GM12892 (cell line): ENCODE measurements around the gene SDCCAG8.

Experiments used
- DNase-seq: peaks from one replicate; pipeline ENCODE4 v3.0.0; 2011; ENCODE audit not compliant: insufficient read length
- FAIRE-seq: peaks from 2 replicates; lab custom pipeline; 2011; peaks lifted over from hg19 to GRCh38; lab: Jason Lieb, UNC
- POLR2A ChIP-seq: IDR thresholded peaks from 2 replicates; pipeline ENCODE4 v1.6.1; 2011; ENCODE audit warnings: low read depth, low read length, control low read depth
- POLR2AphosphoS5 ChIP-seq: IDR thresholded peaks from 2 replicates; pipeline ENCODE4 v1.6.1; 2011; ENCODE audit warnings: low read depth, low read length, control low read depth
- TAF1 ChIP-seq: IDR thresholded peaks from 2 replicates; pipeline ENCODE4 v1.6.1; 2011; ENCODE audit warnings: low read depth, mild to moderate bottlenecking, control low read depth, low read length, borderline replicate concordance

SDCCAG8 gene

GRCh38 chr1:243422362-243422761 lies 166.5 kb downstream of the SDCCAG8 start:
- no peak for TF ChIP-seq TAF1
- TF ChIP-seq POLR2A, result no peak
- TF ChIP-seq POLR2AphosphoS5, result no peak
- DNase-seq (no peak), FAIRE-seq (no peak)

- DNase-seq (no peak), FAIRE-seq (no peak)
- no peak for TF ChIP-seq POLR2AphosphoS5
- TF ChIP-seq POLR2A, result no peak
- no peak for TF ChIP-seq TAF1
Measured at GRCh38 chr1:243428084-243428483, 172.2 kb downstream of the SDCCAG8 start.

GRCh38 chr1:243428617-243429342 lies 172.9 kb downstream of the SDCCAG8 start:
- no peak for FAIRE-seq
- no peak for DNase-seq
- no peak for TF ChIP-seq POLR2A
- TF ChIP-seq POLR2AphosphoS5, result no peak
- no peak for TF ChIP-seq TAF1

GRCh38 chr1:243431591-243431990 lies 175.8 kb downstream of the SDCCAG8 start:
- no peak for DNase-seq
- no peak for FAIRE-seq
- TF ChIP-seq POLR2A (no peak), TAF1 (no peak), POLR2AphosphoS5 (no peak)

- FAIRE-seq, result no peak
- no peak for TF ChIP-seq TAF1
- TF ChIP-seq POLR2A, result no peak
Measured at GRCh38 chr1:243432136-243432535, 176.3 kb downstream of the SDCCAG8 start.

GRCh38 chr1:243433737-243434370 lies 178.0 kb downstream of the SDCCAG8 start:
- no peak for FAIRE-seq
- DNase-seq, result no peak
- TF ChIP-seq TAF1, result no peak
- no peak for TF ChIP-seq POLR2AphosphoS5

More at GRCh38 chr1:243432136-243432535, 176.3 kb downstream of the SDCCAG8 start:
- DNase-seq, result no peak

- DNase-seq (no peak), FAIRE-seq (no peak)
- TF ChIP-seq POLR2A (no peak), POLR2AphosphoS5 (no peak), TAF1 (no peak)
Measured at GRCh38 chr1:243434594-243434993, 178.8 kb downstream of the SDCCAG8 start.

- DNase-seq (no peak), FAIRE-seq (no peak)
- TF ChIP-seq TAF1 (no peak), POLR2AphosphoS5 (no peak), POLR2A (no peak)
Measured at GRCh38 chr1:243435836-243436235, 180.0 kb downstream of the SDCCAG8 start.

GRCh38 chr1:243438146-243438545 lies 182.3 kb downstream of the SDCCAG8 start:
- FAIRE-seq (no peak), DNase-seq (no peak)
- TF ChIP-seq POLR2A, result no peak
- TF ChIP-seq TAF1, result no peak
- no peak for TF ChIP-seq POLR2AphosphoS5

GRCh38 chr1:243438815-243439214 lies 183.0 kb downstream of the SDCCAG8 start:
- FAIRE-seq (no peak), DNase-seq (no peak)
- TF ChIP-seq POLR2A (no peak), TAF1 (no peak), POLR2AphosphoS5 (no peak)

- no peak for FAIRE-seq
Measured at GRCh38 chr1:243440406-243440805, 184.6 kb downstream of the SDCCAG8 start.

GRCh38 chr1:243441601-243442000 lies 185.8 kb downstream of the SDCCAG8 start:
- no peak for TF ChIP-seq POLR2AphosphoS5
- TF ChIP-seq POLR2A, result no peak
- TF ChIP-seq TAF1, result no peak
- DNase-seq, result no peak
- no peak for FAIRE-seq

More at GRCh38 chr1:243440406-243440805, 184.6 kb downstream of the SDCCAG8 start:
- no peak for DNase-seq
- TF ChIP-seq POLR2A (no peak), POLR2AphosphoS5 (no peak), TAF1 (no peak)
